ENCODE data around the gene TMEM89. TPM values are rescaled to one million over a fixed set of nuclear protein-coding genes. Genes with fewer than 3 reads are reported as not detected.

The TMEM89 gene
- total RNA-seq, 1 donor from 2014 or later = not detected

DNA sequence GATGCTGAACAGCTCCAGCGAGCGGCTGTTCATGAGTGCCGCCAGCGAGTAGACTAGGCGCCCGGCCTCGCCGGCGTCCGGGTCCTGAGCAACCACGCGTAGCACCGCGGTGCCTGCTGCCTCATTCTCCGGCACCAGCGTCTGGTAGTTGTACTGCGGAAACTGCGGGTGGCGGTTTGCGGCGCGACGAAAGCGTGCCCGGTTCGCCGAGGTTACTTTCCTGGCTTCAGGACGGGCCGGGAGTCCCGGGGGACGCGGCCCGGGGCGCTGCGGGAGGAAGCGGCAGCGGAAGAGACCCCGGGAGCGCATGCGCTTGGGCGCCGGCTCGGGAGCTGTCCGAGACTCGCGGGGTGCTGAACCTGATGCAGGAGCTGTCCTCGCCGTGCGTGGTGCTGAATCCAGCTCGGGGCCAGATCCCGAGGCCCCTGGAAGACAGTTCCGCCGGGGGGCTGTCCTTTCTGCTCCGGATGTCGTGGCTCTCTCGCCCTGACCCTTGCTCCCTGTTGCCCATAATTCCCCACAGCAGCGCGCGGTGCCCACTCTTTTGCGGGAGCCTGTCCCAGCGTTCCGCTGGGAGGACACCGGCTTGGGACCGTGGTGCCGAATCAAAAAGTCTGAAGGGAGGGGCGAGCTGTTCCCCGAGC, 40.1 kb upstream of the TMEM89 start:
- H3K79me2 ChIP-seq (ENCODE audit: low read depth) = peaks cover 13% of the 10 kb centered on the region
- H3K4me1 ChIP-seq = peaks cover 5% of the 10 kb centered on the region
- no peaks in the 10 kb centered on the region for H3K27me3 ChIP-seq
- Mint-ChIP-seq H3K27ac (no peak overlapping the region), H3K4me1 (peaks cover 20% of the 10 kb centered on the region), H3K36me3 (peaks cover 26% of the 10 kb centered on the region), H3K4me3 (peak overlapping the region; percentile 85), H3K9me3 (peaks cover 3% of the 10 kb centered on the region), H3K27me3 (ENCODE audit: insufficient read depth, low read depth) (peaks cover 12% of the 10 kb centered on the region)
- peaks cover 48% of the 10 kb centered on the region for H4K20me1 ChIP-seq (ENCODE audit: low read depth)
- H3K9ac ChIP-seq = no peak overlapping the region
- H3K9me3 ChIP-seq (ENCODE audit: low read depth) = no peaks in the 10 kb centered on the region
- peaks cover 38% of the 10 kb centered on the region for H3F3A ChIP-seq (ENCODE audit: low read depth)
- TF ChIP-seq EZH2 (IDR thresholded peaks at IDR 0.05) (no peak), EZH2phosphoT487 (IDR thresholded peaks at IDR 0.05) (no peak)
- TF ChIP-seq, protein P1, sequence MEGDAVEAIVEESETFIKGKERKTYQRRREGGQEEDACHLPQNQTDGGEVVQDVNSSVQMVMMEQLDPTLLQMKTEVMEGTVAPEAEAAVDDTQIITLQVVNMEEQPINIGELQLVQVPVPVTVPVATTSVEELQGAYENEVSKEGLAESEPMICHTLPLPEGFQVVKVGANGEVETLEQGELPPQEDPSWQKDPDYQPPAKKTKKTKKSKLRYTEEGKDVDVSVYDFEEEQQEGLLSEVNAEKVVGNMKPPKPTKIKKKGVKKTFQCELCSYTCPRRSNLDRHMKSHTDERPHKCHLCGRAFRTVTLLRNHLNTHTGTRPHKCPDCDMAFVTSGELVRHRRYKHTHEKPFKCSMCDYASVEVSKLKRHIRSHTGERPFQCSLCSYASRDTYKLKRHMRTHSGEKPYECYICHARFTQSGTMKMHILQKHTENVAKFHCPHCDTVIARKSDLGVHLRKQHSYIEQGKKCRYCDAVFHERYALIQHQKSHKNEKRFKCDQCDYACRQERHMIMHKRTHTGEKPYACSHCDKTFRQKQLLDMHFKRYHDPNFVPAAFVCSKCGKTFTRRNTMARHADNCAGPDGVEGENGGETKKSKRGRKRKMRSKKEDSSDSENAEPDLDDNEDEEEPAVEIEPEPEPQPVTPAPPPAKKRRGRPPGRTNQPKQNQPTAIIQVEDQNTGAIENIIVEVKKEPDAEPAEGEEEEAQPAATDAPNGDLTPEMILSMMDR (IDR thresholded peaks at IDR 0.05) = no peak
- peak; percentile 90 for DNase-seq (ENCODE audit: low spot score)
- no peaks in the 10 kb centered on the region for H3K36me3 ChIP-seq
- H3K4me3 ChIP-seq = peak overlapping the region; percentile 54
- no peak overlapping the region for H3K27ac ChIP-seq
- H2AFZ ChIP-seq (replicated peaks) = no peak overlapping the region
- peak overlapping the region; percentile 95 for H3K4me2 ChIP-seq

GRCh38 chr3:48660800-48661400, 39.3 kb upstream of the TMEM89 start:
- Histone ChIP-seq H3K9ac (no peak overlapping the region), H3K4me3 (peak overlapping the region; percentile 54), H3K9me3 (ENCODE audit: low read depth) (no peaks in the 10 kb centered on the region), H3K4me2 (peak overlapping the region; percentile 95), H3K27ac (no peak overlapping the region), H3K4me1 (peaks cover 7% of the 10 kb centered on the region), H3F3A (ENCODE audit: low read depth) (peaks cover 46% of the 10 kb centered on the region), H3K27me3 (no peaks in the 10 kb centered on the region), H2AFZ (replicated peaks) (no peak overlapping the region), H3K79me2 (ENCODE audit: low read depth) (peaks cover 13% of the 10 kb centered on the region), H3K36me3 (no peaks in the 10 kb centered on the region), H4K20me1 (ENCODE audit: low read depth) (peaks cover 48% of the 10 kb centered on the region)
- Mint-ChIP-seq H3K9me3 (peaks cover 3% of the 10 kb centered on the region), H3K27me3 (ENCODE audit: insufficient read depth, low read depth) (peaks cover 12% of the 10 kb centered on the region), H3K4me1 (peaks cover 20% of the 10 kb centered on the region), H3K27ac (no peak overlapping the region), H3K4me3 (peak overlapping the region; percentile 46), H3K36me3 (peaks cover 26% of the 10 kb centered on the region)
- no peak for DNase-seq (ENCODE audit: low spot score)
- TF ChIP-seq EZH2phosphoT487 (IDR thresholded peaks at IDR 0.05) (no peak), EZH2 (IDR thresholded peaks at IDR 0.05) (no peak)
- TF ChIP-seq, protein P1 (IDR thresholded peaks at IDR 0.05) = no peak

DNA sequence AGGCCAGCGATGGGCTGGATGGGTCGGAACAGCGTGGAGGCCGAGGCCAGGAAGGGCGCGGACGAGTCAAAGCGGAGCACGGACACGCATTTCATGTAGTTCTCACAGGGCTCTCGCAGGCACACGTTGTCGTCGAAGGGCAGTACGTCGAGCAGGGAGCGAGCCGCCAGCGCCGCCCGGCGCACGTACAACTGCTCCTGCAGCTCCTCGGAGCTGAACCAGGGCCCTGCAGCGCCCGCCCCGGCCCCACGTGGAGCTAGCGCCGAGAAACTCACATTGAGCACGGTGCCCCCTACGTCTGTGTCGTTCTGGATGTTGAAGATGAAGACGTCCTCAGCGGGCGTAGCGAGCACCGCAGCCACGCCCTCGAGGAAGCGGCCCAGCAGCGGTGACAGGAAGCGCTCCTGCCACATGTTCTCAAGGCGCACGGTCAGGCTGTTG, 35.3 kb upstream of the TMEM89 start:
- Histone ChIP-seq H3K9me3 (ENCODE audit: low read depth) (no peaks in the 10 kb centered on the region), H3K4me2 (peak overlapping the region; percentile 75), H3K9ac (no peak overlapping the region), H4K20me1 (ENCODE audit: low read depth) (peaks cover 61% of the 10 kb centered on the region), H3K4me1 (peaks cover 13% of the 10 kb centered on the region), H3K27me3 (peaks cover 8% of the 10 kb centered on the region), H3K27ac (no peak overlapping the region), H2AFZ (replicated peaks) (no peak overlapping the region), H3K4me3 (no peak overlapping the region), H3K79me2 (ENCODE audit: low read depth) (peaks cover 13% of the 10 kb centered on the region), H3F3A (ENCODE audit: low read depth) (peaks cover 35% of the 10 kb centered on the region), H3K36me3 (no peaks in the 10 kb centered on the region)
- Mint-ChIP-seq H3K9me3 (peaks cover 3% of the 10 kb centered on the region), H3K4me3 (peak overlapping the region; percentile 43), H3K27ac (no peak overlapping the region), H3K4me1 (peaks cover 14% of the 10 kb centered on the region), H3K36me3 (peaks cover 42% of the 10 kb centered on the region), H3K27me3 (ENCODE audit: insufficient read depth, low read depth) (peaks cover 14% of the 10 kb centered on the region)
- TF ChIP-seq, protein P1 (IDR thresholded peaks at IDR 0.05) = no peak
- TF ChIP-seq EZH2 (IDR thresholded peaks at IDR 0.05) (no peak), EZH2phosphoT487 (IDR thresholded peaks at IDR 0.05) (no peak)
- no peak for DNase-seq (ENCODE audit: low spot score)
